Body of pancreas (tissue), 4 donors: Measurements from ENCODE around the gene CDH15.

Experiments used
- CTCF ChIP-seq, 7 experiments: fragments of 450-650 bp in 4 of 7; fragments of 200-600 bp in 3 of 7; sonication (generic) in 3 of 7; IDR thresholded peaks; one replicate each; pipeline ENCODE4 v1.5.1; 2016 to 2019; ENCODE audit warnings: antibody characterized with exemption in 7 of 7
- POLR2A ChIP-seq, 3 donors: fragments of 450-650 bp; IDR thresholded peaks; one replicate each; pipeline ENCODE4 v1.6.1; 2016; ENCODE audit warnings: antibody characterized with exemption in 3 of 3, mild to moderate bottlenecking in 2 of 3

- TF ChIP-seq CTCF (IDR thresholded peaks at IDR 0.05) (no peak), POLR2A (IDR thresholded peaks at IDR 0.05) (no peak)
Observed at GRCh38 chr16:89166696-89167424, 4.7 kb upstream of the CDH15 start.
